Activated T-helper 2 cell treated with anti-CD3 and anti-CD28 coated beads, Interferon-gamma antibody, Interleukin-2, Interleukin-4, amounts not matched to agents 10 μg/mL and 5 μg/mL and 100 μg/mL, durations not matched to agents 14 hours and 24 hours and 36 hours (primary cell): ENCODE data around the gene CLEC3B. TPM values are rescaled to one million over a fixed set of nuclear protein-coding genes. Genes with fewer than 3 reads are reported as not detected.
"Not testable (repeated sequence)": the region's sequence is repeated elsewhere in the genome, so short reads cannot be mapped to it uniquely, and the experiment has no call there.

Source experiments
- DNase-seq: peaks from one replicate; pipeline ENCODE4 v3.0.0; 2021; ENCODE audit warnings: low spot score
- H3K27ac Mint-ChIP-seq: one replicate; pipeline ENCODE4 v1.8.0; 2021; ENCODE audit warnings: mixed read lengths
- H3K27me3 Mint-ChIP-seq: one replicate; pipeline ENCODE4 v1.8.0; 2021; ENCODE audit warnings: low read depth, mixed read lengths
- H3K36me3 Mint-ChIP-seq: one replicate; pipeline ENCODE4 v1.8.0; 2021; ENCODE audit warnings: low read depth, mixed read lengths
- H3K4me1 Mint-ChIP-seq: one replicate; pipeline ENCODE4 v1.8.0; 2021; ENCODE audit warnings: low read depth, mixed read lengths
- H3K4me3 Mint-ChIP-seq: one replicate; pipeline ENCODE4 v1.8.0; 2021; ENCODE audit warnings: low read depth, mild to moderate bottlenecking, moderate library complexity, mixed read lengths
- H3K9me3 Mint-ChIP-seq: one replicate; pipeline ENCODE4 v1.8.0; 2021; ENCODE audit warnings: mixed read lengths
- intact Hi-C: fragments of 100-400 bp; cut with micrococcal nuclease; formaldehyde crosslinking; loops from one replicate; pipeline ENCODE4 v1.15.1; 2023
- total RNA-seq: library from RNA; stranded (reverse); gene quantifications from 2 replicates; pipeline ENCODE4 v1.2.3, GENCODE V29; 2022

The CLEC3B gene
- total RNA-seq, 1 donor from 2014 or later: not detected

GRCh38 chr3:45049807-45050206, 23.7 kb downstream of the CLEC3B start:
- DNase-seq: no peak
- peaks cover 17% of the 10 kb centered on the region for H3K4me1 Mint-ChIP-seq
- intact Hi-C loops: no loop called here
- H3K9me3 Mint-ChIP-seq: no peaks in the 10 kb centered on the region
- no peaks in the 10 kb centered on the region for H3K36me3 Mint-ChIP-seq
- H3K4me3 Mint-ChIP-seq: no peak overlapping the region
- peaks cover 30% of the 10 kb centered on the region for H3K27me3 Mint-ChIP-seq
- H3K27ac Mint-ChIP-seq: no peak overlapping the region

GRCh38 chr3:45051685-45052084, 25.6 kb downstream of the CLEC3B start:
- no peaks in the 10 kb centered on the region for H3K36me3 Mint-ChIP-seq
- no peak for DNase-seq
- intact Hi-C loops: no loop called here
- no peak overlapping the region for H3K4me3 Mint-ChIP-seq
- H3K9me3 Mint-ChIP-seq: no peaks in the 10 kb centered on the region
- H3K27ac Mint-ChIP-seq: no peak overlapping the region
- peaks cover 26% of the 10 kb centered on the region for H3K27me3 Mint-ChIP-seq
- peaks cover 27% of the 10 kb centered on the region for H3K4me1 Mint-ChIP-seq

GRCh38 chr3:45053805-45054195, 27.7 kb downstream of the CLEC3B start:
- DNase-seq, H3K4me3 Mint-ChIP-seq, H3K9me3 Mint-ChIP-seq, H3K27ac Mint-ChIP-seq, H3K36me3 Mint-ChIP-seq, intact Hi-C loops: not testable (repeated sequence)
- H3K27me3 Mint-ChIP-seq: peaks cover 14% of the 10 kb centered on the region
- H3K4me1 Mint-ChIP-seq: peaks cover 44% of the 10 kb centered on the region

- peaks cover 45% of the 10 kb centered on the region for H3K4me1 Mint-ChIP-seq
- H3K27ac Mint-ChIP-seq: no peak overlapping the region
- H3K36me3 Mint-ChIP-seq: no peaks in the 10 kb centered on the region
- no peak overlapping the region for H3K4me3 Mint-ChIP-seq
- no peak for DNase-seq
- H3K9me3 Mint-ChIP-seq: no peaks in the 10 kb centered on the region
- H3K27me3 Mint-ChIP-seq: peaks cover 12% of the 10 kb centered on the region
- intact Hi-C loops: no loop called here
Observed at GRCh38 chr3:45054196-45054857, 28.2 kb downstream of the CLEC3B start.

- H3K4me3 Mint-ChIP-seq: no peak overlapping the region
- peaks cover 6% of the 10 kb centered on the region for H3K27me3 Mint-ChIP-seq
- DNase-seq: no peak
- no peaks in the 10 kb centered on the region for H3K9me3 Mint-ChIP-seq
- intact Hi-C loops: loop anchor here (1.0 kb wide), 2 partner anchors 11 to 14 kb away; no protein-coding TSS in a partner anchor
- no peak overlapping the region for H3K27ac Mint-ChIP-seq
- H3K36me3 Mint-ChIP-seq: no peaks in the 10 kb centered on the region
- peaks cover 46% of the 10 kb centered on the region for H3K4me1 Mint-ChIP-seq
Observed at GRCh38 chr3:45055032-45055410, 28.9 kb downstream of the CLEC3B start.

- Mint-ChIP-seq H3K27me3 (peaks cover 1% of the 10 kb centered on the region), H3K9me3 (no peaks in the 10 kb centered on the region), H3K36me3 (no peaks in the 10 kb centered on the region), H3K27ac (no peak overlapping the region), H3K4me3 (no peak overlapping the region), H3K4me1 (peaks cover 46% of the 10 kb centered on the region)
- DNase-seq: no peak
- intact Hi-C loops: loop anchor here (1.0 kb wide), 2 partner anchors 11 to 14 kb away; no protein-coding TSS in a partner anchor
Observed at GRCh38 chr3:45055411-45056143, 29.5 kb downstream of the CLEC3B start.

- Mint-ChIP-seq H3K4me1 (peaks cover 45% of the 10 kb centered on the region), H3K36me3 (no peaks in the 10 kb centered on the region), H3K9me3 (no peaks in the 10 kb centered on the region), H3K4me3 (no peak overlapping the region), H3K27ac (no peak overlapping the region), H3K27me3 (no peaks in the 10 kb centered on the region)
- no peak for DNase-seq
- intact Hi-C loops: no loop called here
Observed at GRCh38 chr3:45056608-45057301, 30.7 kb downstream of the CLEC3B start.

- intact Hi-C loops: no loop called here
- no peaks in the 10 kb centered on the region for H3K36me3 Mint-ChIP-seq
- peak overlapping the region; percentile 30 for H3K27ac Mint-ChIP-seq
- no peak for DNase-seq
- H3K27me3 Mint-ChIP-seq: no peaks in the 10 kb centered on the region
- H3K4me1 Mint-ChIP-seq: peaks cover 47% of the 10 kb centered on the region
- H3K9me3 Mint-ChIP-seq: no peaks in the 10 kb centered on the region
- H3K4me3 Mint-ChIP-seq: no peak overlapping the region
Observed at GRCh38 chr3:45057557-45057956, 31.5 kb downstream of the CLEC3B start.

- H3K4me3 Mint-ChIP-seq: no peak overlapping the region
- intact Hi-C loops: no loop called here
Observed at GRCh38 chr3:45059132-45059531, 33.0 kb downstream of the CLEC3B start.

GRCh38 chr3:45060165-45060892, 34.2 kb downstream of the CLEC3B start:
- no peak for DNase-seq
- Mint-ChIP-seq H3K36me3 (no peaks in the 10 kb centered on the region), H3K4me1 (peaks cover 39% of the 10 kb centered on the region), H3K9me3 (no peaks in the 10 kb centered on the region), H3K27ac (no peak overlapping the region), H3K4me3 (no peak overlapping the region), H3K27me3 (no peaks in the 10 kb centered on the region)
- intact Hi-C loops: no loop called here

More at GRCh38 chr3:45059132-45059531, 33.0 kb downstream of the CLEC3B start:
- Mint-ChIP-seq H3K9me3 (no peaks in the 10 kb centered on the region), H3K36me3 (no peaks in the 10 kb centered on the region), H3K4me1 (peaks cover 40% of the 10 kb centered on the region), H3K27ac (no peak overlapping the region), H3K27me3 (no peaks in the 10 kb centered on the region)
- DNase-seq: no peak

- Mint-ChIP-seq H3K4me1 (peaks cover 45% of the 10 kb centered on the region), H3K27me3 (no peaks in the 10 kb centered on the region), H3K36me3 (no peaks in the 10 kb centered on the region), H3K4me3 (no peak overlapping the region), H3K27ac (no peak overlapping the region), H3K9me3 (no peaks in the 10 kb centered on the region)
- intact Hi-C loops: no loop called here
- no peak for DNase-seq
Observed at GRCh38 chr3:45062697-45063070, 36.6 kb downstream of the CLEC3B start.

GRCh38 chr3:45064512-45065372, 38.6 kb downstream of the CLEC3B start:
- Mint-ChIP-seq H3K36me3 (no peaks in the 10 kb centered on the region), H3K4me1 (peaks cover 50% of the 10 kb centered on the region), H3K4me3 (peak overlapping the region; percentile 69), H3K27ac (peak overlapping the region; percentile 96), H3K27me3 (peaks cover 3% of the 10 kb centered on the region), H3K9me3 (no peaks in the 10 kb centered on the region)
- intact Hi-C loops: loop anchor here (1.0 to 5.0 kb wide), 2 partner anchors 103 to 123 kb away; no protein-coding TSS in a partner anchor
- peak; percentile 69 for DNase-seq
